K562 (cell line): ENCODE data around the gene CACTIN. TPM values are rescaled to one million over a fixed set of nuclear protein-coding genes. Genes with fewer than 3 reads are reported as not detected.
A peak's percentile ranks its signal among the peaks of the same experiment; 100 is the strongest.

ENCODE experiments used
- BRD9 ChIP-seq: fragments of 450-650 bp; IDR thresholded peaks from 2 replicates; pipeline ENCODE4 v1.6.1; 2018; ENCODE audit warnings: low read depth; ENCODE audit not compliant: partially characterized antibody
- BRF1 ChIP-seq: IDR thresholded peaks from 3 replicates; pipeline ENCODE4 v1.6.1; 2011; ENCODE audit warnings: borderline replicate concordance, mild to moderate bottlenecking; ENCODE audit not compliant: insufficient read length; ENCODE audit errors: extremely low read depth
- CCNT2 ChIP-seq: IDR thresholded peaks from 2 replicates; pipeline ENCODE4 v1.6.1; 2011; ENCODE audit warnings: borderline replicate concordance, low read depth, mild to moderate bottlenecking, moderate library complexity, mixed read lengths, low read length; ENCODE audit not compliant: insufficient read length; ENCODE audit errors: extremely low read depth
- CREB1 ChIP-seq, 2 experiments: sonication (generic) in 1 of 2; formaldehyde crosslinking in 1 of 2; IDR thresholded peaks; 2 replicates each; pipeline versions ENCODE4 v1.6.1 to v1.8.0; 2012 to 2022; ENCODE audit warnings: inconsistent platforms in 1 of 2, mild to moderate bottlenecking in 1 of 2, missing genetic modification reagents in 1 of 2, moderate library complexity in 1 of 2
- CREM ChIP-seq: IDR thresholded peaks from 2 replicates; pipeline ENCODE4 v1.6.1; 2014; ENCODE audit warnings: antibody characterized with exemption, low read depth
- CUX1 ChIP-seq: fragments of 200-800 bp; sonication (Bioruptor generic); IDR thresholded peaks from 2 replicates; pipeline ENCODE4 v1.6.1; 2016; ENCODE audit warnings: missing genetic modification characterization, missing compliant biosample characterization
- E2F4 ChIP-seq: sonication (generic); formaldehyde crosslinking; IDR thresholded peaks from 2 replicates; pipeline ENCODE4 v1.8.0; 2022; ENCODE audit warnings: mild to moderate bottlenecking, low read depth, missing genetic modification reagents
- GATAD2B ChIP-seq: fragments of 450-650 bp; IDR thresholded peaks from 2 replicates; pipeline ENCODE4 v1.6.1; 2017; ENCODE audit warnings: mild to moderate bottlenecking, borderline replicate concordance
- HEY1 ChIP-seq: fragments of 250-450 bp; sonication (Bioruptor Pico); IDR thresholded peaks from 2 replicates; pipeline ENCODE4 v1.5.0; 2020; ENCODE audit warnings: mild to moderate bottlenecking, moderate library complexity, borderline replicate concordance
- HSF4 ChIP-seq: fragments of 250-450 bp; sonication (Bioruptor Pico); IDR thresholded peaks from 2 replicates; pipeline ENCODE4 v2.1.2; 2022; ENCODE audit warnings: mild to moderate bottlenecking, moderate library complexity, borderline replicate concordance
- MAFF ChIP-seq: IDR thresholded peaks from 2 replicates; pipeline ENCODE4 v1.6.1; 2012; ENCODE audit warnings: low read length, improper control_type of control experiment
- MBD2 ChIP-seq: sonication (generic); IDR thresholded peaks from 2 replicates; pipeline ENCODE4 v1.6.1; 2016; ENCODE audit warnings: low read depth, borderline replicate concordance
- NCOA1 ChIP-seq: fragments of 450-650 bp; IDR thresholded peaks from 2 replicates; pipeline ENCODE4 v1.6.1; 2016; ENCODE audit warnings: low read depth
- PHF8 ChIP-seq: fragments of 200-600 bp; sonication (generic); IDR thresholded peaks from 2 replicates; pipeline ENCODE4 v1.6.1; 2012; ENCODE audit warnings: mixed run types, mild to moderate bottlenecking, inconsistent platforms, low read length, moderate library complexity, borderline replicate concordance
- POLR2H ChIP-seq: IDR thresholded peaks from 2 replicates; pipeline ENCODE4 v1.6.1; 2016; ENCODE audit warnings: missing genetic modification characterization, low read depth, mild to moderate bottlenecking, control low read depth, missing compliant biosample characterization, moderate library complexity
- PTBP1 ChIP-seq: fragments of 200-400 bp; formaldehyde crosslinking; IDR thresholded peaks from 2 replicates; pipeline ENCODE4 v1.6.1; 2017; ENCODE audit warnings: low read depth, low read length
- RBM39 ChIP-seq: fragments of 200-400 bp; formaldehyde crosslinking; optimal IDR thresholded peaks from 2 replicates; pipeline ENCODE3; 2018; ENCODE audit warnings: low read depth, low read length
- TAF1 ChIP-seq: IDR thresholded peaks from 2 replicates; pipeline ENCODE4 v1.6.1; 2011; ENCODE audit warnings: mild to moderate bottlenecking, low read length, moderate library complexity; ENCODE audit not compliant: insufficient read depth, control insufficient read depth, severe bottlenecking; ENCODE audit errors: extremely low read depth
- TBP ChIP-seq: optimal IDR thresholded peaks from 2 replicates; pipeline ENCODE3; 2011; ENCODE audit warnings: low read depth, low read length, improper control_type of control experiment
- ZC3H4 ChIP-seq: sonication (generic); formaldehyde crosslinking; IDR thresholded peaks from 2 replicates; pipeline ENCODE4 v1.9.0; 2021; ENCODE audit warnings: missing genetic modification reagents, borderline replicate concordance
- ZFP30 ChIP-seq: fragments of 250-450 bp; sonication (Bioruptor Pico); IDR thresholded peaks from 2 replicates; pipeline ENCODE4 v1.8.0; 2022; ENCODE audit warnings: moderate library complexity, mild to moderate bottlenecking, inconsistent platforms, borderline replicate concordance
- polyA plus RNA-seq, 8 experiments: library from polyadenylated mRNA; depleted of rRNA in 4 of 8; stranded (reverse) in 5 of 8; unstranded in 3 of 8; fragments of >200 nt; fragmentation: Nextera tagmentation in 2 of 8; fragmentation: Illumina TruSeq in 1 of 8; extraction: Ambion mirVana in 2 of 8; extraction: Trizol in 1 of 8; gene quantifications; 2 replicates each; pipeline versions ENCODE4 v1.2.1 to v1.2.3, GENCODE V29; 2011 to 2014; ENCODE audit warnings: inconsistent platforms in 1 of 8, missing spikeins in 1 of 8
- total RNA-seq, 7 experiments: library from RNA; depleted of rRNA in 6 of 7; stranded (reverse); fragments of >200 nt in 6 of 7; fragmentation: Illumina TruSeq in 2 of 7; extraction: Trizol in 2 of 7; gene quantifications; 2 replicates each; pipeline versions ENCODE4 v1.2.1 to v1.2.3, GENCODE V29; 2011 to 2021; ENCODE audit warnings: low replicate concordance in 1 of 7

The CACTIN gene
- total and polyA plus RNA-seq, 9 of the 15 experiments (the other 6 are each of a cell fraction or from before 2014, with no cell fraction given): 0.15 to 49.2 (median 15.0) TPM

DNA sequence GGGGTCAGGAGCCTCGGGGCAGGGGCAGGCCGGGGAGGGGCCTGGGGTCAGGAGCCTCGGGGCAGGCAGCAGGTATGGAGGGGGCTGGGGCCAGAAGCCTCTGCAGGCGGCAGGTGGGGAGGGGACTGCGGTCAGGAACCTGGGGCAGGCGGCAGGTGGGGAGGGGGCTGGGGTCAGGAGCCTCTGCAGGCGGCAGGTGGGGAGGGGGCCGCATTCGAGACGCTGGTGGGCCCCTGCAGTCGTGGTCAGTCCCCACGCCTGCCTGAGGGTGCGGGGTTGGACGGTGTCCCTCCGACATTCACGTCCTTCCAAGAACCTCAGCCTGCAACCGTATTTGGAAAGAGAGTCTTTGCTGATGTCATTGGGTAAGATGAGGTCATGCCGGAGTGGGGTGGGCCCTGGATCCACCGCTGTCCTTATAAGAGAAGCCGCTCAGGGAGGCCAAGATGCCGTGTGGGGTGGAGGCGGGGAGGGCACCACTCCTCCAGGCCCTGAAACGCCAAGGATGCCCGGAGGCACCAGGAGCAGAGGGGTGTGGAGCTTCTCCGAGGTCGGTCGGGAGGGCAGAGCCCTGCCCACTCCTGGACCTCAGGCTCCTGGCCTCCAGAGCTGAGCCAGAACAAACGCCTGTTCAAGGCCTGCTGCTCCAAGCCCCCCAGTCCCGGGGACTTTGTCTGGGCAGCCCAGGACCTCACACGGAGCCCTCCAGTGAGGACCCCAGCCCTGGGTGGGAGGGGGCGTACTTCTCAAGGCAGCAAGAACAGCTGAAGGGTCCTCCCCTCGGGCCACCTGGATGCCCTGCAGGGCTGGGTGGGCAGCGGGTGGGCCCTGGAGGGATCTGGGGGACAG is 43.6 kb upstream of the CACTIN start (continued):
- TF ChIP-seq BRD9 (peak; percentile 50), CUX1 (CRISPR knock-in tag) (no peak), TBP (peak; percentile 89), RBM39 (peak; percentile 61), PTBP1 (no peak), PHF8 (peak; percentile 59; the same call in 1 of the 2 replicates), NCOA1 (peak; percentile 84), BRF1 (no peak), MBD2 (peak; percentile 21; the same call in 1 of the 2 replicates), CREB1 (IDR thresholded peaks at IDR 0.05) (peak; percentile 91), CREB1 (CRISPR knock-in tag; IDR thresholded peaks at IDR 0.05) (peak; percentile 75), HEY1 (CRISPR knock-in tag) (no peak), CREM (peak; percentile 96), CCNT2 (peak; percentile 15), GATAD2B (no peak), POLR2H (tag) (peak; percentile 42; the same call in 1 of the 2 replicates), HSF4 (CRISPR knock-in tag) (no peak), E2F4 (CRISPR knock-in tag) (no peak), ZC3H4 (CRISPR knock-in tag) (peak; percentile 85; the same call in 1 of the 2 replicates), TAF1 (peak; percentile 41), ZFP30 (no peak), MAFF (0 out of 2 replicates have a peak, but pooled peaks have one; percentile 7)
